Measurements from ENCODE around the gene VMP1. TPM values are rescaled to one million over a fixed set of nuclear protein-coding genes. Genes with fewer than 3 reads are reported as not detected.
A peak's percentile ranks its signal among the peaks of the same experiment; 100 is the strongest.
"Not testable (repeated sequence)": the region's sequence is repeated elsewhere in the genome, so short reads cannot be mapped to it uniquely, and the experiment has no call there.

The VMP1 gene
- total RNA-seq, 1 experiment from 2014 or later: 83.1 TPM

- Histone ChIP-seq H3K4me1 (ENCODE audit: insufficient read depth, low read length) (peaks cover 12% of the 10 kb centered on the region), H4K20me1 (ENCODE audit: control insufficient read depth, insufficient read depth, insufficient read length) (no peaks in the 10 kb centered on the region), H2BK12ac (ENCODE audit: insufficient read length, low read depth, low read length) (no peak overlapping the region), H4K8ac (replicated peaks; ENCODE audit: insufficient read length, low read depth, low read length) (no peak overlapping the region), H2BK20ac (ENCODE audit: low read depth, low read length, poor library complexity, severe bottlenecking) (no peak overlapping the region), H2BK15ac (ENCODE audit: low read depth, low read length) (no peak overlapping the region), H3K23me2 (ENCODE audit: insufficient read length, low read depth, low read length, poor library complexity, severe bottlenecking) (no peaks in the 10 kb centered on the region), H3K9ac (ENCODE audit: extremely low read depth, insufficient read length, low read length) (no peak overlapping the region), H3K27me3 (ENCODE audit: insufficient read depth, low read length) (no peaks in the 10 kb centered on the region), H3K79me2 (ENCODE audit: insufficient read depth, low read length) (no peaks in the 10 kb centered on the region), H4K5ac (ENCODE audit: insufficient read length, low read depth, low read length) (no peak overlapping the region), H2AFZ (ENCODE audit: low read length) (no peak overlapping the region), H3K79me1 (ENCODE audit: insufficient read depth, low read depth, low read length, poor library complexity, severe bottlenecking) (no peaks in the 10 kb centered on the region), H2AK5ac (ENCODE audit: insufficient read length, low read length) (no peak overlapping the region), H3K56ac (ENCODE audit: insufficient read length, low read depth, low read length) (no peak overlapping the region), H2BK5ac (ENCODE audit: insufficient read length, low read length) (no peak overlapping the region), H2BK120ac (ENCODE audit: low read depth, low read length, poor library complexity, severe bottlenecking) (no peak overlapping the region), H3K23ac (ENCODE audit: insufficient read length, low read depth, low read length) (no peak overlapping the region), H3T11ph (ENCODE audit: low read length) (no peak overlapping the region), H3K27ac (ENCODE audit: insufficient read length, low read depth, low read length) (no peak overlapping the region), H3K14ac (ENCODE audit: insufficient read depth, low read length) (no peak overlapping the region), H3K18ac (ENCODE audit: insufficient read length, low read depth, low read length) (no peak overlapping the region), H3K4ac (ENCODE audit: low read depth, low read length) (no peak overlapping the region), H4K91ac (ENCODE audit: insufficient read length, low read depth, low read length) (no peak overlapping the region), H3K9me3 (ENCODE audit: control insufficient read depth, low read depth, low read length) (no peaks in the 10 kb centered on the region), H3K4me2 (ENCODE audit: insufficient read depth, insufficient read length, low read length) (no peak overlapping the region)
- no peaks in the 10 kb centered on the region for H3K36me3 Mint-ChIP-seq (ENCODE audit: insufficient read depth in 1 of 3, low read depth in 3 of 3)
- H3K4me3 Mint-ChIP-seq: no peak overlapping the region
- no CpG with 5 or more reads among the region's 2 CpGs for WGBS (ENCODE audit: extremely low coverage, insufficient read length, low lambda C conversion rate)
- H3K9me3 Mint-ChIP-seq: no peaks in the 10 kb centered on the region
- H3K27me3 Mint-ChIP-seq (ENCODE audit: low read depth): no peaks in the 10 kb centered on the region
- TF ChIP-seq, protein P1, sequence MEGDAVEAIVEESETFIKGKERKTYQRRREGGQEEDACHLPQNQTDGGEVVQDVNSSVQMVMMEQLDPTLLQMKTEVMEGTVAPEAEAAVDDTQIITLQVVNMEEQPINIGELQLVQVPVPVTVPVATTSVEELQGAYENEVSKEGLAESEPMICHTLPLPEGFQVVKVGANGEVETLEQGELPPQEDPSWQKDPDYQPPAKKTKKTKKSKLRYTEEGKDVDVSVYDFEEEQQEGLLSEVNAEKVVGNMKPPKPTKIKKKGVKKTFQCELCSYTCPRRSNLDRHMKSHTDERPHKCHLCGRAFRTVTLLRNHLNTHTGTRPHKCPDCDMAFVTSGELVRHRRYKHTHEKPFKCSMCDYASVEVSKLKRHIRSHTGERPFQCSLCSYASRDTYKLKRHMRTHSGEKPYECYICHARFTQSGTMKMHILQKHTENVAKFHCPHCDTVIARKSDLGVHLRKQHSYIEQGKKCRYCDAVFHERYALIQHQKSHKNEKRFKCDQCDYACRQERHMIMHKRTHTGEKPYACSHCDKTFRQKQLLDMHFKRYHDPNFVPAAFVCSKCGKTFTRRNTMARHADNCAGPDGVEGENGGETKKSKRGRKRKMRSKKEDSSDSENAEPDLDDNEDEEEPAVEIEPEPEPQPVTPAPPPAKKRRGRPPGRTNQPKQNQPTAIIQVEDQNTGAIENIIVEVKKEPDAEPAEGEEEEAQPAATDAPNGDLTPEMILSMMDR (conservative IDR thresholded peaks at IDR 0.05): no peak
- H3K27ac Mint-ChIP-seq: peak overlapping the region in 1 of 3 experiments; percentile 2; a peak in 2 of 7 replicates
- H3K4me1 Mint-ChIP-seq: peaks cover 35 to 39% of the 10 kb centered on the region in 2 experiments
- no peak for DNase-seq
These were observed 121.0 kb downstream of the VMP1 start for GRCh38 chr17:59828478-59828760.

DNA sequence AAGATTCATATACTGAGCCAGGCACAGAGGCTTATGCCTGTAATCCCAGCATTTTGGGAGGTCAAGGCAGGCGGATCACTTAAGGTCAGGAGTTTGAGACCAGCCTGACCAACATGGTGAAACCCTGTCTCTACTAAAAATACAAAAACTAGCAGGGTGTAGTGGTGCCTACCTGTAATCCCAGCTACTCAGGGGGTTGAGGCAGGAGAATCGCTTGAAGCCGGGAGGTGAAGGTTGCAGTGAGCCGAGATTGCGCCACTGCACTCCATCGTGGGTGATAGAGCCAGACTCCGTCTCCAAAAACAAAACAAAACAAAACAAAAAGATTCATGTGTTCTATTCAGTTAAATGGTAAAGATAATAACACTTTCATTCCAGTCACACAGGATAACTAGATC lies 121.4 kb downstream of the VMP1 start:
- H3K9me3 Mint-ChIP-seq; H3K79me2 ChIP-seq (ENCODE audit: insufficient read depth, low read length); H3K18ac ChIP-seq (ENCODE audit: insufficient read length, low read depth, low read length); H3K9me3 ChIP-seq (ENCODE audit: control insufficient read depth, low read depth, low read length); H2AFZ ChIP-seq (ENCODE audit: low read length); H3K23me2 ChIP-seq (ENCODE audit: insufficient read length, low read depth, low read length, poor library complexity, severe bottlenecking); H4K20me1 ChIP-seq (ENCODE audit: control insufficient read depth, insufficient read depth, insufficient read length); DNase-seq; H3K79me1 ChIP-seq (ENCODE audit: insufficient read depth, low read depth, low read length, poor library complexity, severe bottlenecking); H2BK5ac ChIP-seq (ENCODE audit: insufficient read length, low read length); H3T11ph ChIP-seq (ENCODE audit: low read length); H3K4me3 Mint-ChIP-seq; H3K4me2 ChIP-seq (ENCODE audit: insufficient read depth, insufficient read length, low read length); H3K27ac ChIP-seq (ENCODE audit: insufficient read length, low read depth, low read length); H3K23ac ChIP-seq (ENCODE audit: insufficient read length, low read depth, low read length); H2BK120ac ChIP-seq (ENCODE audit: low read depth, low read length, poor library complexity, severe bottlenecking); H4K8ac ChIP-seq (replicated peaks; ENCODE audit: insufficient read length, low read depth, low read length); H4K91ac ChIP-seq (ENCODE audit: insufficient read length, low read depth, low read length); H2BK12ac ChIP-seq (ENCODE audit: insufficient read length, low read depth, low read length); H3K27me3 ChIP-seq (ENCODE audit: insufficient read depth, low read length); H3K27me3 Mint-ChIP-seq (ENCODE audit: low read depth); H2AK5ac ChIP-seq (ENCODE audit: insufficient read length, low read length); H4K5ac ChIP-seq (ENCODE audit: insufficient read length, low read depth, low read length); H3K56ac ChIP-seq (ENCODE audit: insufficient read length, low read depth, low read length); H3K14ac ChIP-seq (ENCODE audit: insufficient read depth, low read length); H3K36me3 Mint-ChIP-seq (ENCODE audit: insufficient read depth in 1 of 3, low read depth in 3 of 3); H2BK15ac ChIP-seq (ENCODE audit: low read depth, low read length); H3K4ac ChIP-seq (ENCODE audit: low read depth, low read length); H2BK20ac ChIP-seq (ENCODE audit: low read depth, low read length, poor library complexity, severe bottlenecking); H3K9ac ChIP-seq (ENCODE audit: extremely low read depth, insufficient read length, low read length): not testable (repeated sequence)
- peaks cover 12% of the 10 kb centered on the region for H3K4me1 ChIP-seq (ENCODE audit: insufficient read depth, low read length)
- H3K27ac Mint-ChIP-seq: peak overlapping the region; percentile 24 to 77 (median 68); a peak in 4 of 7 replicates
- WGBS (ENCODE audit: extremely low coverage, insufficient read length, low lambda C conversion rate): no CpG with 5 or more reads among the region's 7 CpGs
- peaks cover 37 to 39% of the 10 kb centered on the region in 2 experiments for H3K4me1 Mint-ChIP-seq

All from H9 (cell line).